Neural crest cell (in vitro differentiated cells): ENCODE results near the gene AZIN2. TPM values are rescaled to one million over a fixed set of nuclear protein-coding genes. Genes with fewer than 3 reads are reported as not detected.

ENCODE experiments used
- DNase-seq: peaks from one replicate; pipeline ENCODE4 v3.0.0; 2021; ENCODE audit warnings: low read depth, mixed read lengths, low spot score
- H3K27ac Mint-ChIP-seq: one replicate; pipeline ENCODE4 v1.8.0; 2021; ENCODE audit warnings: mild to moderate bottlenecking, mixed read lengths; ENCODE audit not compliant: unreplicated experiment
- H3K27me3 Mint-ChIP-seq: 2 replicates; pipeline ENCODE4 v1.8.0; 2021; ENCODE audit warnings: low read depth, mild to moderate bottlenecking, mixed read lengths
- H3K36me3 Mint-ChIP-seq: 2 replicates; pipeline ENCODE4 v1.8.0; 2021; ENCODE audit warnings: low read depth, mild to moderate bottlenecking, mixed read lengths
- H3K4me1 Mint-ChIP-seq: 2 replicates; pipeline ENCODE4 v1.8.0; 2021; ENCODE audit warnings: mixed read lengths
- H3K4me3 Mint-ChIP-seq: one replicate; pipeline ENCODE4 v1.8.0; 2021; ENCODE audit warnings: mild to moderate bottlenecking, mixed read lengths
- H3K9me3 Mint-ChIP-seq: 2 replicates; pipeline ENCODE4 v1.8.0; 2021; ENCODE audit warnings: mixed read lengths
- CTCF ChIP-seq: fragments of 200-600 bp; sonication (generic); conservative IDR thresholded peaks from 2 replicates; pipeline ENCODE4 v1.5.0; 2021; ENCODE audit warnings: antibody characterized with exemption, mild to moderate bottlenecking
- total RNA-seq: library from RNA; stranded (reverse); gene quantifications from 2 replicates; pipeline ENCODE4 v1.2.1, GENCODE V29; 2021

AZIN2 gene
- total RNA-seq, 1 donor from 2014 or later = 8.1 TPM

DNA sequence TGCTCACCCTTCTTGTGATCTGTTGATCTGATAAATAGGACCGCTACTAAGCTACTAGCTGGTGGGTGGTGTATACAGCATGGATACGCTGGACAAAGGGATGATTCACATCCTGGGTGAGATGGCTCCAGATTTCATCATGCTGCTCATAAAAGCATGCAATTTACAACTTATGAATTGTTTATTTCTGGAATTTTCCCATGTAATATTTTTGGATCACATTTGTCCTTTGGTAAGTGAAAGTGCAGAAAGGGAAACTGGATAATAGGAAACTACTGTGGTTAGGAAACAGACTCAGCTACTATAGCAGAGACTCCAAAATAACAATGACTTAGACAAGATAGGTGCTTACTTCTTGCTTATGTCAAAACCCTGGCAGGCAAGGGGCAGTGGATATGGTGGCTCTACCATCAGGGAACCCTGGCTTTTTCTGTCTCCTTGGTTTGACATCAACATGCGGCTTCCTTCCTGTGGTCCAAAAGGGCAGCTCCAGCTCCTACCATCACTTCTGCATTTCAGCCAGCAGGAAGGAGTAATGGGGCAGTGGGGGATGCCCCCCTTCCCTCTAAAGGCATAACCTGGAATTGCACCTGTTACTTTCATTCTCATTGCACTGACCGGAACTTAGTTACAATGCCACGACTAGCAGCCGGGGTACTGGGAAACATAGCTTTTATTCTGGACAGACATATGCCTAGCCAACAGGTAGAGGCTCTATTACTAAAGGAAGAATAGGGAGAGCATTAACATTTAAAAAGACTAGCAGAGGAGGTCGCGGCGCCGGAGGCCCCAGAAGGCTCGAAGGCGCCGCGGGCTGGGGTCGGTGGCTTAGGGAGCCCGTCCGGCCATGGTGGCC, 30.5 kb upstream of the AZIN2 start:
- H3K4me3 Mint-ChIP-seq = no peak overlapping the region
- peaks cover 9% of the 10 kb centered on the region for H3K4me1 Mint-ChIP-seq
- TF ChIP-seq CTCF = no peak
- H3K36me3 Mint-ChIP-seq = peaks cover 12% of the 10 kb centered on the region
- DNase-seq = no peak
- no peaks in the 10 kb centered on the region for H3K27me3 Mint-ChIP-seq
- no peak overlapping the region for H3K27ac Mint-ChIP-seq
- H3K9me3 Mint-ChIP-seq = peaks cover 8% of the 10 kb centered on the region

- no peak overlapping the region for H3K27ac Mint-ChIP-seq
- H3K36me3 Mint-ChIP-seq = peaks cover 9% of the 10 kb centered on the region
- H3K27me3 Mint-ChIP-seq = no peaks in the 10 kb centered on the region
- peak; percentile 76 for TF ChIP-seq CTCF
- peak; percentile 42 for DNase-seq
- H3K4me1 Mint-ChIP-seq = peaks cover 8% of the 10 kb centered on the region
- H3K9me3 Mint-ChIP-seq = peaks cover 7% of the 10 kb centered on the region
- peak overlapping the region; percentile 58 for H3K4me3 Mint-ChIP-seq
Measured at GRCh38 chr1:33055210-33056008, 25.5 kb upstream of the AZIN2 start.

DNA sequence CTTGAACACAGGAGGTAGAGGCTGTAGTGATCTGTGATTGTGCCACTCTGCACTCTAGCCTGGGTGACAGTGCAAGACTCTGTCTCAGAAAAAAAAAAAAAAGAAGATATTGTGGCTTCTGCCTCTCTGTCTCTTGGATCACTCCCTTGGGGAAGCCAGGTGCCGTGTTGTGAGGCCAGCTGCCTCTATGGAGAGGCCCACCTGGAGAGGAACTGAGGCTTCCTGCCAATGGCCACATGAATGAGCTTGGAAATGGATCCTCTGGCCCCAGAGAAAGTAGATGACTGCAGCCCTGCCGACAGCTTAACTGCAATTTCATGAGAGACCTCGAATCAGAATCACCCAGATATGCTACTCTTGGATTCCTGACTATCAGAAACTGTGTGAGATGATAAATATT, 24.5 kb upstream of the AZIN2 start:
- TF ChIP-seq CTCF = no peak
- Mint-ChIP-seq H3K4me3 (no peak overlapping the region), H3K9me3 (peaks cover 5% of the 10 kb centered on the region), H3K27me3 (no peaks in the 10 kb centered on the region), H3K4me1 (peaks cover 8% of the 10 kb centered on the region), H3K36me3 (peaks cover 5% of the 10 kb centered on the region), H3K27ac (no peak overlapping the region)
- DNase-seq = no peak

DNA sequence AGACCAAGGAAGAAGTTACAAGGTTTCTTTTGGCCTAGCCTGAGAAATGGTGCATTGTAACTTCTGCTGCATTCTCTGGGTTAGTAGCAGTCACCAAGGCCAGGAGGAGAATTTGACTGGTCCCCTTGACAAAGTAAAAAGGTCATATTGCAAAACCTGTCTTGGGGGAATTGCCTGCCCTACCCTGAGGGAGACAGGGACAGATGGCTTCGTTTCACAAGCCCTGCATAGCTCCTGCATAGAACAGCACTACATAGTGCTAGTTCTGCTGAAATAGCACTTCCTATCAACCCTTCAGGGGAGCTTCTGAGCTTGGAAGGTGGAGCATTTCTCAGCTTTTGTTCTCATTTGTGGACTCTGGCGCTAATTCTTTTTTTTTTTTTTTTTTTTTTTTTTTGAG, 23.9 kb upstream of the AZIN2 start:
- Mint-ChIP-seq H3K9me3 (peaks cover 5% of the 10 kb centered on the region), H3K27me3 (no peaks in the 10 kb centered on the region), H3K4me1 (peaks cover 8% of the 10 kb centered on the region), H3K27ac (no peak overlapping the region), H3K36me3 (peaks cover 8% of the 10 kb centered on the region), H3K4me3 (no peak overlapping the region)
- DNase-seq = no peak
- TF ChIP-seq CTCF = no peak

- peak; percentile 18 for DNase-seq
- Mint-ChIP-seq H3K9me3 (peaks cover 15% of the 10 kb centered on the region), H3K27ac (no peak overlapping the region), H3K4me1 (peaks cover under 1% of the 10 kb centered on the region), H3K4me3 (no peak overlapping the region), H3K27me3 (peaks cover 3% of the 10 kb centered on the region), H3K36me3 (peaks cover 6% of the 10 kb centered on the region)
- TF ChIP-seq CTCF = no peak
Measured at GRCh38 chr1:33060579-33061083, 20.3 kb upstream of the AZIN2 start.
